HG03159 (cell line): ENCODE measurements around the gene SH3RF1.
"Not testable (repeated sequence)": the region's sequence is repeated elsewhere in the genome, so short reads cannot be mapped to it uniquely, and the experiment has no call there.

Experiments
- ATAC-seq: cut with Tn5 transposase; IDR thresholded peaks from one replicate; pipeline ENCODE4 v1.9.1; 2021; ENCODE audit warnings: mild to moderate bottlenecking, moderate library complexity; ENCODE audit not compliant: unreplicated experiment

The SH3RF1 gene

DNA sequence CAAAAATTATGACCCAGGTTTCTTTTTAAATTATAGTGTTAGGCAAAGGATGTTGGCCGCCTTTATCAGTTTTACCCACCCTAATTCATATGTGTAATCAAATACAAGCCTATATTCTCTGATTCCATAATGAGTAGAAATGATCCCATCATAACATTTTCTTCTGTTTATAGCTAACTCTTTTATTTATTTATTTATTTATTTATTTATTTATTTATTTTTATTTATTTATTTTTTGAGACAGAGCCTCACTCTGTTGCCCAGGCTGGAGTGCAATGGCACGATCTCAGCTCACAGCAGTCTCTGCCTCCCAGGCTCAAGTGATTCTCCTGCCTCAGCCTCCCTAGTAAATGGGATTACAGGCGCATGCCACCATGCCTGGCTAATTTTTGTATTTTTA lies 7.1 kb upstream of the SH3RF1 start:
- not testable (repeated sequence) for ATAC-seq

DNA sequence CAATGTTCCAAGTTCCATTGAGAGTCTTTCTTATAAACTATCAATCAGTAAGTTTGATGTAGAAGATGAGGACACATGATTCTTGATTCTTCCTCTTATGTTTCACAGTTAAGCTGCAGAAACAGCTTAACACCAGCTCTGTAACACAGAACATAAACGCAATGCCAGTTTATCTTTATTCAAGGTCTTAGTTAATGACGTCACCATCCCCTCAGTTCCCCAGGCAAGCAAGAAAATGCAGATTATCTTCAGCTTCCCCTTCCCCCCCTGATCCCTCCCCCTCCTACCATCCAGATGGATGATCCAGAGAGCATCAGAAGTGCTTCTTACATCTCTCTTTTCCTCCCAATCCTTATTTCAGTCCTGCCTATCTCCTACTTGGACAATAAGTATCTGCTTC lies 4.4 kb upstream of the SH3RF1 start:
- ATAC-seq, result no peak

DNA sequence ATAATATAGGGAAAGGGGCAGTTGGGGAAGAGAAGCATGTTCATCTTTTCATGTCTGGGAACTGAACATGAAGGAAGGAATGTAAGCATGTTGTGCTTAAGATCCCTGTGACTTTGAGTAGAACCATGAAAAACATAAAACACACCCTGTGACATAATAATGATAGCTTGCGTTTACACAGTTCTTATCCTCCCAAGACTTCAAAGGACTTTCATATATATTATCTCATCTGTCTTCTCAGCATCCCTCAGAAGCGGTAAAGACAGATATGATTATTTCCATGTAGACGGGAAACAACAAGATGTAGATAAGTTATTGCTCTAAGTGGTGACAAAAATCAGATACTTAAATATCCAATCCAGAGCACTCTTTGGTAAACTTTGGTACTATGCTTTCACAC lies 3.3 kb upstream of the SH3RF1 start:
- no peak for ATAC-seq

DNA sequence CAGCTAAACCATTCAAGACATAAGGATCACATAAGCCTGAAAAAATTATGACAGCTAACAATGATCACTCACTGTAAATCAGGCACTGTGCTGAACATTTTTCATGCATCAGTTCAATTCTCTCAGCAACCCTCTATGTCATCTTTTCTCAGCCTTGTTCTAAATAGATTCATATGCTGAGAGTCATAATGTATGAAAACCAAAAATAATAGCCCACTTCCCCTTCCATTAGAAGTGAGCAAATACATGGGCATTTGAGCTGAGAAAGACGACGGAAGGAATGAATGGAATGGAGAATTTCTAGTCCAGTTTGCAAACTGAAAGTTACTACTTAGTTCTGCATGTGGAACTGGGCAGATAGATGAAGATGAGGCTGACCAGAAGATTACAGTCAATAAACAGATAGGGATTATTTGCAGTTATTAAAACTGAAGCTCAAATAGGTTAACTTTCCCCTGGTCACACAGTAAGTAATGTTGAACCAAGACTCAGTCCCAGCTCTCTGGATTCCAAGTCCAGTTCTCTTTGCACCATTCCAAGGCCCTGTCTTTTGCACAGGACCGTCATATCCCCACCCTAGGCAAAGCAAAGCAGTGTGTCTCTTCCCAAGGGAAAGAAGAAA lies 1.6 kb upstream of the SH3RF1 start:
- ATAC-seq, result peak; percentile 24

DNA sequence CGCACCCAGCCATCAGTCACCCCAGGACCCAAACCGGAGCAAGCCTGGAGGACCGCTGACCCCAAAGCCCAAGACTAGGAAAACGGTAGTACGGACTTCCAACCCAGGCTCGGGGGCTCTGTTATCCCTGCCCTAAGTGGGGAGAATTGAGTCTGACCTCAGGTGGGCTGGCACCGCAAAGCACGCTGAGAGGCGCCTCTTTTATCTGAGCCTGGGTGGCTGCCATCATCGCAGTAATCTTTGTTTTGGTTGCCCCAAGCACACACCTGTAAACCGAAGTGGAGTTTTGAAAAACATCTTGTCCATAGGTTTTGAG lies 894 bp upstream of the SH3RF1 start:
- ATAC-seq, result no peak

DNA sequence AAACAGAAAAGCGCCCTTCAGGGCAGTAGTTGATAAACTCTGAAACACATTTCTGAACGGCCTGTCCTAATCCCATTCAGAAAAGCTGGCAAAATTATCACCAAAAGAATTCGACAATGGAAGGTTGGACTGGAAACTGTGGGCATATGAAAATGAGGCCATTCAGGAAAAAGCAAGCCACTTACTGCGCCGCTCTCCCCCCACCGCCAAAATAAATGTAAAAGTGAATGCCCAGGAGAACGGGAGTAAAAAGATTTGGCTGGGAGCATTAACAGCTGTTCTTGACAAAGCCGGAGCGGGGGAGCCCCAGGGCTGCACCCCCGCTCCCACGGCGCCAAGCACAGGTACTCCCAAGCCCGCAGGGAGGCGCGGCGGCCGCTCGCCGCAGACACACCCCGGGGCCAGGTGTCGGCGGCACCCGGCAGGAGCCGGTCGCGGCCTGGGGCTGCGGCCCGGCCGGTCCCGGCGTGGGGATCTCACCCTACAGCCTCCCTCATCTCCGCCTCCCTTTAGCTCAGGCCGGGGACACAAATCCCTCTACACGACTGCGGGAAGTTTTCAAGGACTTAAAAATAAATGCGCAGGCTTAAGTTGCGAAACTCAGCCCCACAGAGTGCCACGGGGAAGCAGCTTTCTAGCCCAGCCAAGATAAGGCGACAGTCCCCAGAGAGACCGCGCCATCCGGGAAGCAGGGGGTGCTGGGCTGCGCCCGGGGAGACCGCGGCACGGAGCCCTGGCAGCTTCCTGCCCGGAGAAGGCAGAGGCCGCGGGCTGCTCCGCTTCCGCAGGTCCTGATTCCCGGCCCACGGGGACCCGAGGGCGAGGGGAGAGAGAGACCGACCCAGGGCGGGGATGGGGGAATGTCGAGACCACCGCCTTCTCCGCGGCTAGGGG lies 593 bp downstream of the SH3RF1 start:
- ATAC-seq, result peak; percentile 46

DNA sequence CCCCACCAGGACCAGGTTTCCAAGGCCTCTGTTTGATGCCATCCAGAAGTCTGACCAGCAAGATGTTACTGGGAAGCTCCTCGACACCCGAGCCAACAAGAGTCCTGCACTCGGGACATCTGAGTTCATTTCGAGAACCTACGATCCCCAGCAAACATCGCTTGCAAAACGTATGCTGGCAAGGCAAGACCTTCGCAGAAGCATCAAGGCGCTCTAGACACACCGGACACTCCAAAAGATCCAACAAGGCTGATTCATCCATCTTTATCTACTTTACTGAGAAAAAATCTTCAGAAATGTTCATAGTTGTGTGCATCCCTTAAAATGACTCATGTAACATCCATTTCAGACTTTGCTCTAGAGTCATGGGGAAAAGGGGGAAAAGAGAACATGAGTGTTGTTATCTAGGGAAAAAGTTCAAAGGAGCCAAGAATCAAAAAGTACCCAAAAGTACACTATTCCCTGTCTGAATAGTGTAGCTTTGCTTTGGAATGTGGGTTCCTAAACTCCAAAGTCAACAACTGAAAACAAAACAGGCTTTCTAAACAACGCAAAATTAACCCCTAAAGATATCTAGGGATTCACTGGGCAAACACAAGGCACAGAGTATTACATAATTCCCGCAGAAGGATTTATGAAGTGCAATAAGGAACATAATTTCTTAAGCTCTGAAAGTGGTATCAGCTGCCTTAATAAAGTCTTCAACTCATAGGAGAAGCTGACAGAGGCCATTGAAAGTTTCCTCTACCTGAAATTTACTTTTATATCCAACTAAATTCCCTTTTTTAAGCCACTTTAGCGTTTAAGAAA lies 1.6 kb downstream of the SH3RF1 start:
- no peak for ATAC-seq

DNA sequence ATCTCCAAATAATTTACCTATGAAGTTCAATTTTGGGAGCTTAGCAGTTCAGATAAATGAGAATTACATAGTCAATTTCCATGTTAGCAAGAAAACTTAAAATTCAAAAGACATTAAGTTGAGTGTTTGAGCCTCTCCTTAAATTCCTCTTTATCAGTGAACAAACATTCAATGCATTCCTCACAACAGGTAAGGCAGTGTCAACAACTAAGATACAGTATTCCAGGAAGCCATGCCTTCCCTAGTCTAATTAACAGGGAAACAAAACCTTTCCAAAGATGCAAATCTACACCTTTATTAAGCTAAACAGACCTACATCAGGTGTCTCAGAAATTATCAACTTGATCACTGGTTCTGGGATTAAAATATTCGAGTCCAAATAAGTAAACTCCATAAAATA lies 3.7 kb downstream of the SH3RF1 start:
- ATAC-seq, result no peak

DNA sequence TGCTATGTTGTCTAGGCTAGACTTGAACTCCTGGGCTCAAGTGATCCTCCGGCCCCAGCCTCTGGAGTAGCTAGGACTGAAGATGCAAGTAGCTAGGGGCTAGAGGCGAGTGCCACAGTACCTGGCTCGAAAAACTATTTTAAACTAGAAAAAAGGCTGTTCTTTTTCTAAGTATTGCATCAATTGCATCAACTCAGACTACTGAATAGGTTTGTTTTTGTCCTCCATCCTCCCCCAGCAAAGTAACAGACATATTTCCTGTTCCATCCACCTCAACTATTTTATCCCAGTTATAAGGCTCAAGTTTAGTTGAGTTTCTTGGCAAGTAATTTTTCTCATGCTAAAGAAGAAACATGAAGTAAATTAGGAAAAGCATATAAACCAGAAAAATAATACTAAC lies 4.1 kb downstream of the SH3RF1 start:
- no peak for ATAC-seq

DNA sequence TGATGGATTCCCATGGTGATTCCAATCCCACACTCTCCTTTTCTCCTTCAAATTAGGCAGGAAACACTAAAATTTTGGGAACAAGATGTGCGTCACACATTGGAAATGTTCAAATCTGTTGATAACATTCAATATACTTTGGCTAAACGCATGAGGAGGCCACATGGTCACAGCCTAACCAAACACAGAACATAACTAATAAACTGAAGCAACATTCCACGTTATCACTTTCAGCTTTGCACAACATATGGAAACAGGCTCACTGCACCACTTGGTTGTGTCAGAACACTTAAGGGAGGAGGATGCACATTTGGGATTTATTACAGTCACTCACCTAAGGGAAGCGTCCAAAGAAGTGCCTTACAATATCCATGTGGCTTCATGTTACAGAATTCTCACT lies 4.7 kb downstream of the SH3RF1 start:
- no peak for ATAC-seq

DNA sequence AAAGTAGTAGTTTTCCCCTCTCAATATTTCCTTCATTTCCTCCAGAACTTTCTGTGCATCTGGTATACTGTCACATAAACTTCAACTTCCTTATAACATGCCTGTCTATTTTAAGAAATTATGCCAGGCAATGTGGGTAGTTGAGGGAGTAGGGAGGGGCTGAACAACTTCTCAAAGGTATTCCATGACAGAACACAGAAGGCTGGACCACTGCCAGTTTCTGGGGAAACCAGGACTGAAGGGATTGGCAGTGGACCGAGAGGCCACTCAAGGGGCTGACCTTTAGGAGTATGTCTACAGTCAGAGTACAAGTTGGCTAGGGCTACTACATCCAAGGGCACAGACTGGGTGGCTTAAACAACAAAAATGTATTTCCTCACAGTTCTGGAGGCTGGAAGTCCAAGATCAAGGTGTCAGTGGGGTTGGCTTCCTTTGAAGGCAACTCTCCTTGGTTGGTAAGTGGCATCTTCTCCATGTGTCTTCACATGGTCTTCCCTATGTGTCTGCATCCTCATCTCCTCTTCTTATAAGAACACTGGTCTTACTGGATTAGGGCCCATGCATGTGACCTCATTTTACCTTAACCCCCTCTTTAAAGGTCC lies 6.9 kb downstream of the SH3RF1 start:
- no peak for ATAC-seq

DNA sequence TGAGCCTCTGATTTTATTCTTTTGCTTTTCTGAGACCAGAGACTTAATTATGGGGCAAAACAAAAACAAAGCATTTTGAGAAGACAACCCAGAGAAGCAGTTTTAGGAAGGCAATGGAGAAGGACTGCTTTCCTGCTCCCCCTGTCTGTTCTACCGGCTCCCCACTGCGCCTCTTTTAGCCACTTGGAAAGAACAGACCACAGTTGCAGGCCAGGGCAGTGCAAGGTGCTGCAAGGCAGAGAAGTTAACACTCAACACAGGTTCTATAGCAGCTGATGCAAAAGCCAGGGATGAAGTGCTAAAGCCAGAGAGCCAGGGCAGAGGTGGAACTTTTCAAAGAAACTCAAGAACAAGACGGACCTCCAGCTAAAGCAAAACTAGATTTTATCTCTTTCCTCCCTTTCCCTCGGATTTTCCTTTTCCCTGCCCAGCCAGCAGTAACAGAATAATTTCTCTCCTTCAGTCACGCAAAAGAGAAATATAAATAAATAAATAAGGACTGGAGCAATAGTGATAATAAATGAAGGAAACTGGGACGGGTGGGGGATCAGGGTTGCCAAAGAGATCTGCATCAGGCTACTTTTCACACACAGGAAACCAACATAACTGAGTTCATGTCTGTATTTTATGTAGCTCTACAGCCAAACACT lies 10.4 kb downstream of the SH3RF1 start:
- ATAC-seq, result no peak

DNA sequence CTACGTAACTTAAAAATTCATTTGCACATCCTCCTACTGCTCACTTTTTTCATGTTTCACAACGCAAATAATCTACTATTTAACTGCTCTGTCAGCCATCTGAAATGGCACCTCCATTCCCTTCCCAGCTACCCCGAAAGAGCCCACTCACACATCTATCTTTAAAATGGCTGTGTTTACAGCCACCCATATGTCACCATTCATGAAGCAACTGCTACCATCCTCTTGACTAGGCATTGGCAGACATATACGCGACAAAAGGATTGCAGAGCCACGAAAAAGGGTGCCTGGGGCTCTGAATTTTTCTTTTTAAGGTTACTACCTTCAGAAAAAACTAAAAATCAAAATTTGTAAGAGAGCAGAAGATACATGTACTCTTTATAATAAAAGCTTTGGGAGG lies 11.5 kb downstream of the SH3RF1 start:
- no peak for ATAC-seq

DNA sequence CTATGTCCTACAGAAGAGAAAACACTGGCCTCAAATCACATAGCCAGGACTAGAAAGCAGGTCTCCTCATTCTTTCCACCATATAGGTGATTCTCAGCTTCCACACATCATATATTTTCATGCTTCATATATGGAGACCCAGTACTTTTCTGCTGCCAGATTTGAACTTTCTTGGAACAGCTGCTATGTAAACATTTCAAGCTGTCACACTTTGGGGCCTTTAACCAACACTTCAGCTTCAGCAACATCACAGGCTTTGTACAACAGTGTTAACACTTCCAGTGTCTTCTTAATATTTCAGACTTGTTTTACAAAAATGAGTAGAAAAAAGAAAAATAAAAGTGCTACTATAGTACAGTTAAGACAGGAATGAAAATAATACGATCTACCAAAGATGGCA lies 12.6 kb downstream of the SH3RF1 start:
- no peak for ATAC-seq

DNA sequence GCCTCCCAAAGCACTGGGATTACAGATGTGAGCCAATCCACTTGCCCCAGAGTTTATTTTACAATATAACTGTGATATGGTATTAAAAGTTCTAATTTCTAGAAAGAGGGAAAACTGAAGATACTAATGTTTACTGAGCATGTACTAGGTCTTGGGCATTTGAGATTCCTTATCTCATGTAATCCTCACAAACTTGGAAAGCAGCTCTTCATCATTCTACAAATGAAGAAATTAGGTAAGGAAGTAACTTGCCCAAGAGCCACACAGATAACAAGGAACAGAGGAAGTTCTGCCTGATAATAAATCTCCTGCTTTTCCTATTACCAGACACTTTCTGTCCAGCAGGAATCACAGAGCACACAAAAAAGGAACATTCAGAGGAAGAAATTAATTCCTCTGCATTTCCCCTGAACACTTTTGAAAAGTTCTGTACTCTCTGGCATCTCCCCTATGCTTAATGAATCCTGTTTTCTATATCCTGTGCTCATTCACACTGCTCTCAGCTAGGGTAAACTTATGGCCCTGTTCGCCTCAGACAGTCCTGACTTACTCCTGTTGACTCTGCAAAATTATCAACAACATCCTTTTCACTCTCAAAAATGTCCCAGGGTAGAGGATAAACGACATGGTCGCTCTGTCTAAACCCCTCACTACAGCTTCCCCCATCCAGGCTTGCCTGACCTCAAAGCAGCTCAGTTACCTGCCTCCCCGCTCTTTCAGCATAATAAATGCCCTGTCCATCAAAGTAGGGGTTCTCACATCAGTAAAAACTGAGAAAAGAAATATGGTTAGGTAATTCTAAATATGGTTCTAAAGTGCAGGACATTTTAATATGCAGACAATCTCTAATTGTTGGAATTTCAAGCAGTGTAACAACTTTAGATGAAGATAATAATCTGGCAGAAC lies 13.6 kb downstream of the SH3RF1 start:
- no peak for ATAC-seq

DNA sequence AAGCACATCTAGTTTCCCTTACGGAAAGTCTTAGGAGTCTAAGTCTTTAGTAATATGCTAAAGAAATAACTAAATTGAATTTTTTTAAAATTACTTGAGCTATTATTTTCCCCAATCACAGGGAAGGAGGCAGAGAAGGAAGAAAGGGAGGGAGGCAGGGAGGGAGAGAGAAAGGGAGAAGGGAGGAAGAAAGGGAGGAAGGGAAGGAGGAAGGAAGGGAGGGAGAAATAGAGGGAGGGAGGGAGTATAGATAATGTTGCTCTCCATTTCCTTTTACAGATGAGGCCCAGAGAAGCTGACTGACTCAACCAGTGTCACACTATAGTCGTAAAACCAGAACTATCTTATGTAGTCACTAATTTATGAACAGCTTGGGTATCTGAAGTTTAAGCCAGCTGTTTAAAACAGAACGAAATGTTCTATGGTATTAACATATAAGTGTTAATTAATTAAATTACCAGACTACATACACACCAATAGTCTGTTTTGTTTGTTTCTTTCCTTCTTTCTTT lies 14.6 kb downstream of the SH3RF1 start:
- no peak for ATAC-seq

DNA sequence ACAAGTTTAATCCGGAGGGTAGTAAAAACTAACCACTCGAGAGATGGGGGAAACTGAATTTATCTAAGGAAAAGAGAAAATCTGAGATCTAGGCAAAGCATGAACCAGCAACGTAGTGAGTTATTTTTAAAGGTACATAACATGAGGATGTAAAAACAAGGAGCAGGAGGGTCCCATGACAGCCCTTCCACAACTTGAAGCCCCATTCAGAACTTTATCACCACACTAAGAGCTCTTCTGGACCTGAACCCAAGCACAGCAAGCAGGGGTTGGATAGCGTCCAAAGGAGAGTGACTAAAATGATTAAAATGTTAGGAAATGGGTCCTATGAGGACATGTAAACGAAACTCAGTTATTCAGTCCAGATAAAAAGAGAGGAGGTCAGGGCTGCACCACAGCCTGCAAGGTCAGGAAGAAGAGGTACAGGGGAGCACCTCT lies 16.2 kb downstream of the SH3RF1 start:
- no peak for ATAC-seq

DNA sequence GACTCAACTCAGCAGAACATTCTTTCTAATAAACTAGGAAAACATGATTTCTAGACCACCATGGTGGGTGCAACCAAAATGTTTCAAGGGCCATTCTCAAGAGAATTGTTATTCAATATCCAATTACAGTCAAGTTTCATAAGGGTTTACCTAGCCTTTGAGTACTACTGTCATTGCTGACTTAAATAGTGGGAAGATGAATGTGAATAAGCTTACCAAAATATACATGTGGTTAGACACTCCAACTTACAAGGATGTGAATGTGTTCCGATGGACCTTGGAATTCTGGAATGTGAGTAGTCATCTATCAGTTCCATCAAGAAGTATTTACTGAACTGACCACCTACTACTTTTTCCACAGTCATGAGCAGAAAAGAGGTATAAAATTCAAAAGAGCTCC lies 16.9 kb downstream of the SH3RF1 start:
- no peak for ATAC-seq

DNA sequence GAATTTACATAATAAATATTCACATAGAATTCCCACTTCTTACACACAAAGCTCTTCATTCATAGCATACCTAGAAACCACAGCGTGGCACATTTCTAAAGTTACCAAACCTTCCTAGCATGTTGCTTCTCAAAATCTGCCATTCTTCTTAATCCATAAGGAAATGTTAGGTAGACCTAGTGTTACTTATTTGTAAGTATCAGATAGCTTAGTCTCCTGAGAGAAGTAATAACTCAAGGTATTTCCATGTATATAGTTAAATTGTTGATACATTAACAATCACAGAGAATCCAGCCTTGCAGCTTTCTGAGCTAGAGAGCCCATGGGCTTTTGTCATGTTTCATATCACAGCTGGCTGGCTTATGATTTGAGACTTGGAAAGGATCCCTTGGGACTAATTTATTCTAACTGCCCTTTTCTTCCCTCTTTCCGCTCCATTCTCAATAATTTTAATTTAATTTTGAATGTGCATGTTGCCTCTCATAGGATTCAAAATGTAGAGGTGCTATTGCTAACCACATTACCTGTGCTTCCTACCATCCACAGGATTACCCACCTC lies 17.6 kb downstream of the SH3RF1 start:
- no peak for ATAC-seq
